HG02678 (cell line): ENCODE results near the gene NLRC5.

Experiments
- ATAC-seq: cut with Tn5 transposase; IDR thresholded peaks from one replicate; pipeline ENCODE4 v1.9.1; 2021; ENCODE audit warnings: mild to moderate bottlenecking, moderate library complexity; ENCODE audit not compliant: unreplicated experiment

The NLRC5 gene

GRCh38 chr16:56988948-56989945 lies at the start of gene NLRC5:
Gene NLRC5, plus strand, starts transcription at chr16:56989557. Its CDS starts 31,156 bp downstream, at chr16:57020713.
- ATAC-seq: peak; percentile 76

- no peak for ATAC-seq
Observed at GRCh38 chr16:56939801-56940200, 49.6 kb upstream of the NLRC5 start.

- ATAC-seq: no peak
Observed at GRCh38 chr16:56941092-56941491, 48.3 kb upstream of the NLRC5 start.

DNA sequence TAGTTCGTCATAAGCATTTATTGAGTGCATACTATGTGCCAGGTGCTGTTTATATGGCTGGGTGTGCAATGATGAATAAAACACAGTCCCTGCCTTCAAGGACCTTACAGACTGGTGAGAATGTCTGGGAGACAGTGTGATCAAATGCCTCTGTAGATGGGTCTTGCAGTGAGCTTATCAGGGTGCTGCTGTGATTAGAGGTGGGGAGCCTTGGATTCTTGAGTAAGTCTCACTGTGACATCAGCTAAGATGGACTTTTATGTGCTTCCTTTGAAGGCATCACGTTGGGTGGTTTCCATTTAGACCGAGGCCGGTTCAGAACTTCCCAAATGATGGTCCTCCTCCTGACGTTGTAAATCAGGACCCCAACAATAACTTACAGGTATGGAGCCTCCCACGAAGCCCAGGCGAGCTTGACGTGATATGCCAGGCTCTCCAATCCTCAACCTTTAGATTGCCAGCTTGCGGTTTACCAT lies 47.5 kb upstream of the NLRC5 start:
- ATAC-seq: no peak

DNA sequence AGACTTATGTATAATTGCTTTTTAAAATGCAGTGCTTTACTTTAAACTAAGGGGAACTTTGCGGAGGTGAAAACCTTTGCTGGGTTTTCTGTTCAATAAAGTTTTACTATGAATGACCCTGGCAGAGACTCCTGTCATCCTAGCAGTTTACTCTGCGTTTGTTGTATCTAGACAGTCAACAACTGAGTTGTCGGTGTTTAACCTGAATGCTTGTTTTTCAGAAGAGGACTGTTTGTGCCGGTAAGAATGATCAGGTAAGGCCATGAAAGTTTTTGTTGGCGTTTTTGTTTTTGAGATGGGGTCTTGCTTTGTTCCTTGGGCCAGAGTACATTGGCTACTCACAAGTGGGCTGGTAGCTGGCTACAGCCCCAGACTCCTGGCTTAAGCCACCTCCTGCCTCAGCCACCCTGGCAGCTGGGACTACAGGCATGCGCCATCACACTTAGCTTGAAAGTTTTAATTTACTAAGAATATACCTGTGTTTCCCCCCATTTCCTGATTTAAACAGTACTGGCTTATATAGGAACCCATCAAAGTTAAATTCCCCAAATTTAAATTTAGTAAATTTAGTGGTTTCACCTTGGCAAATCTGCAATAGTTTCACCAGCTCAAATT lies 45.5 kb upstream of the NLRC5 start:
- ATAC-seq: no peak

DNA sequence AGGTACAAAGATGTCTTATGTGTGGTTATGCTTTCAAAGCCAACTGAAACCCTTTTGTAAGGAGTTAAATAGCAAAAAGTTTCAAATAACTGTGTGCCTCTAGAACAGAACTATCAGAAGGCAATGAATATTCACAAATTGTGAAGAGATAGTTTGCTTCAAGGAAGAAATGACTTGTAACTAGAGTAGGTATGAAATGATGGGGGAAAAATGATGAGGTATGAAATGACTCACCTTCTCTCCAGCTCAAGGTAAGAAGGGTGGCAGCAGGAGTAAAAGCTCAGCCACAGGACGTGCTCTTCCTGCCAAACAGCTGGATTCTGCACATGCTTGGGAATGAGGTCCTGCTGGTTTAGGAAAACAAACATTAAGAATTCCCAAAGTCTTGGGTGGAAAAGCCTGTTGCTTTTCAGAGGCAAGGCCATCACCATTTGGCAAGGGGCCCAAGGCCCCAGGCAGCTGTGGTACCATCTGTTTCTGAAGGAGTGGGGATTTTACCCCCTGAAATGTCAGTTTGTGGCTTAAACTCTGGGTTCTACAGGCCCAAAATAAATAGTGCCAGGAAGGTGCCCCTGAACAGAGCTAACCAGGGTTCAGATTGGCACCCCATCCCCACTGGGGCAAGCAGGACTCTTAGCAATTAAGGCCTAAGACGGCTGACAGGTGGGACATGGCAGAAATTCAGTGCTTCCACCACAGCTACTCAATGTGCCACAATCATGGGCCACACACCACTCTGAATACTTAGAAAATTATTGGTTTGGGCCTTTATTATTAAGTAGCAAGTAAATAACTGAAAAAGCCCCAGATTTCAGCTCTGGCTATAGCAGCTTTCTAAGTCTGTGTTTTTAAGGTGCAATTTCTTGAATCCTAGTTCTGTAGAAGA lies 44.2 kb upstream of the NLRC5 start:
- ATAC-seq: peak; percentile 50

DNA sequence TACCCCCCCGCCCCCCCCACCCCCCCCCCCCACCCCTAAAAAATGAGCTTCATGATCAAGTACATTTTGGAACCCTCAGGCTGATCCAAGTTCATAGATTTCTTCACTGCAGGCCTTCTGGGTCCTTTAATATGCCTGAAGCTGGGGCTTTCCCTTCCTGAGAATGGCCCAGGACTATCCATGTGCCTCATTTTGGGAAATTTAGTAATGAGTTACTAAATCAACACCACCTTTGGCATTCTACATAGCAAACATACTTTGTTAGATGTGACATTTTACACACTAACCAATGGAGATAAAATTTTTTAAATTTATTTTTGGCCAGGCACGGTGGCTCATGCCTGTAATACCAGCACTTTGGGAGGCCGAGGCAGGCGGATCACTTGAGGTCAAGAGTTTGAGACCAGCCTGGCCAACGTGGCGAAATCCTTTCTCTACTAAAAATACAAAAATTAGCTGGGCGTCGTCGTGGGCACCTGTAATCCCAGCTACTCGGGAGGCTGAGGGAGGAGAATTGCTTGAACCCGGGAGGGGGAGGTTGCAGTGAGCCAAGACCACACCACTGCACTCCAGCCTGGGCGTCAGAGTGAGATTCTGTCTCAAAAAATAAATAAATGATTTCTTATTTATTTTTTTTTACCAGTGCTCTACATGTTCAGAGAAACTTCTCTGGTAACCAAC lies 43.4 kb upstream of the NLRC5 start:
- ATAC-seq: no peak

DNA sequence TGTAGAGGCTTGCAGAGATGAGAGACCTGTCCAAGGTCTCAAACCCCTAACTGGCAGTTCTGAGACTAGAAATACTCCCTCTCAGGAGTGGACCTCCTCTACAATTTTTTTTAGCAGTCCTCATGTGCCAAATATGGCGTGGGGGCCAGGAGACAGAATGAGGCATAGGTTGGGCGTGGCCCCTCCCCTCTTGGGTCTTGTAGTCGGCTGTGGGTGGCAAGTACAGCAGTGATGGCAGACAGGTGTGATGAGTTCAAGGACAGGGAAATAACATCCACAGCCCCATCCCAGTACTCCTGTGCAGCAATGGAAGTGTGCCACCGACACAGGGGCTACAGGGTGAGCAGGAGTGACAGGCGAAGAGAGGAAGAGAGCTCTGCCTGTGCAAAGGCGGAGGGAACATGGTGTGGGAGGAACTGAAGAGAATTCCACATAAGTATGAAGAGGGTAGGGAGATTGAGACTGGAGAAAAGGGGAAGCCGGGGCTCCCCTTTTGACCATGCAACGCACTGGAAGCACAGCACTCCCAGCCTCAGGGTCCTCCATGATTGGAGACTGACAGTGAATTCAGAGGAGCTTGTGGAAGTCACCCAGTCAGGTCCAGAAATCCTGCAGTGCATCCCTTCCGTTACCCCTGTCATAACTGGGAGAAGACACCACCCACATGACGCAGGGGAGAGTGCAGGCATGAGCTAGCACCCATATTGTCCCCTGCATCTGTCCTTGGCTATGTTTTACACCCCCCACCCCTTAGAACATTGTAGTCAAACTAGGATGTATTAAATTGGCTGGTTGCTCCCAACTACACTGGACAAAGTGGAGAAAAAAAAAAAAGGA lies 42.4 kb upstream of the NLRC5 start:
- ATAC-seq: no peak

DNA sequence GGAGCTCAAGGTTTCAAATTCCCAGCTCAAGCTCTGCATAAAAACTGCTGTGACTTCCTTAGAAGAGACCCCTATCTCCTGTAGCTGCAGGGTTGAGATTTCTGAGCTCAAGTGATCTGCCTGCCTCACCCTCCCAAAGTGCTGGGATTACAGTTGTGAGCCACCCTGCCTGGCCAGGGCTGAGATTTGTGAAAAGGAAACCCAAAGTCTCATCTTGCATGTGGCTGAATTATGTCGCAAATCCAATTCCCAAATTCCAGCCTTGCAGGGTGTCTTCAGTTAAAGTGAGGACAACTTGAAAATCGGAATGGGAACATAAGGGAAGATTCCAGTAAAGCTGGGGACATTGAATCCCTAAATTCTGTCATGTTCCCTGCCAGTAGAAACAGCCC lies 41.8 kb upstream of the NLRC5 start:
- ATAC-seq: no peak

GRCh38 chr16:56948234-56948633 lies 41.1 kb upstream of the NLRC5 start:
- no peak for ATAC-seq

DNA sequence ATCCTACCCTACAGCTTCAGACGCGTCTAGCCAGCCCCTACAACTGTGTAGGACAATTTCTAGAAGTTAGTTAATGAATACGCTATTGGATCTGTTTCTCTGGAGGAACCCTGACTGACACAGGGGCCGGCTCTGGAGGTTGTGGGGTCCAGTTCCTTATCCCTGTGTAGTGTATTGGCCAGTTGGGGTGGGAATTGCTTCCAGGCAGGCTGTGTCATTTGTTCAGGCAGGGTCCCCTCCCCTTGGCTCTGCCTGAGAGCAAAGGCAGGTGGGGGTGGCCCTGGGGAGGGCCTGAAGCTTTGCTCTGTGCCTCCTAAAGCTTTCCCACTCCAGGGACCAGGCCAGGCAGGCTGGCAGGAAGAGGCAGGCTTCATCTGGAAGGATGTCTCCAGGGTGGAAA lies 39.3 kb upstream of the NLRC5 start:
- ATAC-seq: no peak

DNA sequence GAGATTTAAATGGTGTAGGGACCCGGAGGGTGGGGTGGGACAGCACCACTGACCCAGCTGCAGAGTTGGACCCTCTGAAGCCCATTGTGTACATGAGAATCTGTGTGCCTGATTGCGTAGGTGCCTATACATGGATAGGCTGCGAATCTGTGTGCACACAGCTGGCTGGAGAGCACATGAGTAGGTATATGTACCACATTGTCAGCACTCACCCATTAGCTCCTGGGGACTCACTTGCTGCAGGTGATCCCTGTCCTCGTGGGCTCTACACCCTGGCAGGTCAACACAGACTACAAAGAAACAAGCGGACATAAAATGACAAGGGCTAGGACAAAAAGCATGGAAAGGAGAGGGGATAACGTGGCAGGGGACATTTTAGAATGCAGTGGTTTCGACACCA lies 38.9 kb upstream of the NLRC5 start:
- ATAC-seq: no peak

- peak; percentile 59 for ATAC-seq
Observed at GRCh38 chr16:56950881-56951771, 38.2 kb upstream of the NLRC5 start.

- no peak for ATAC-seq
Observed at GRCh38 chr16:56953006-56953405, 36.4 kb upstream of the NLRC5 start.

- no peak for ATAC-seq
Observed at GRCh38 chr16:56956076-56956475, 33.3 kb upstream of the NLRC5 start.

DNA sequence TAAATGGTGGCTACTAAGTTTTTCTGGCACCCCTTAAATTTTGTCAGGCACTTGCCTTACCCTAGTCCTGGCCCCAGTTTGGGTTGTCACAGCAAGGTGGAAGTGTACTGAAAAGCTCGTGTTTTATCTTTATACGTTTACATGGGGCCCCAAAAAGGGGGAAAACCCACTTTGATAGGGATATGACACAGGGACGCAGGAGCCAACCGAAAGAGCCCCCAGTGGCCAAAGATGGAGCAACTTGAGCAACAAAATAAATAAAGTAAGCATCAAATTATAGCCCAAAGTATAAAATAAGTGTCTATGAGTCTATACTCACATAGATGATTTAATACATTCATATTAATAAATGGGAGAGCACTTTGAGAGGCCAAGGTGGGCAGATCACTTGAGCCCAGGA lies 32.6 kb upstream of the NLRC5 start:
- ATAC-seq: no peak

GRCh38 chr16:56960681-56961281 lies 28.6 kb upstream of the NLRC5 start:
- no peak for ATAC-seq

GRCh38 chr16:56961386-56961785 lies 28.0 kb upstream of the NLRC5 start:
- no peak for ATAC-seq
